IPS-20b (cell line): ENCODE data around the gene GRXCR2.

Source experiments
- H3K27ac ChIP-seq: one replicate; pipeline ENCODE4 v1.5.1; 2013; ENCODE audit warnings: low read length
- H3K27me3 ChIP-seq: 2 replicates; pipeline ENCODE4 v1.6.1; 2013; ENCODE audit warnings: mild to moderate bottlenecking, low read length, inconsistent platforms; ENCODE audit not compliant: insufficient read depth
- H3K36me3 ChIP-seq: 2 replicates; pipeline ENCODE4 v1.6.1; 2013; ENCODE audit warnings: low read depth, mild to moderate bottlenecking, inconsistent platforms, low read length, moderate library complexity; ENCODE audit not compliant: insufficient read depth
- H3K4me1 ChIP-seq: 2 replicates; pipeline ENCODE4 v1.6.1; 2013; ENCODE audit warnings: mild to moderate bottlenecking, control low read depth, inconsistent platforms, low read length, moderate library complexity; ENCODE audit not compliant: insufficient read depth
- H3K4me3 ChIP-seq: 2 replicates; pipeline ENCODE4 v1.5.1; 2013; ENCODE audit warnings: mild to moderate bottlenecking, low read length, inconsistent platforms
- H3K9ac ChIP-seq: 2 replicates; pipeline ENCODE4 v1.6.1; 2013; ENCODE audit warnings: low read depth, mild to moderate bottlenecking, inconsistent platforms, low read length, moderate library complexity
- H3K9me3 ChIP-seq: 2 replicates; pipeline ENCODE4 v1.6.1; 2013; ENCODE audit warnings: mild to moderate bottlenecking, low read depth, low read length, inconsistent platforms; ENCODE audit not compliant: insufficient read depth

GRXCR2 gene, protein sequence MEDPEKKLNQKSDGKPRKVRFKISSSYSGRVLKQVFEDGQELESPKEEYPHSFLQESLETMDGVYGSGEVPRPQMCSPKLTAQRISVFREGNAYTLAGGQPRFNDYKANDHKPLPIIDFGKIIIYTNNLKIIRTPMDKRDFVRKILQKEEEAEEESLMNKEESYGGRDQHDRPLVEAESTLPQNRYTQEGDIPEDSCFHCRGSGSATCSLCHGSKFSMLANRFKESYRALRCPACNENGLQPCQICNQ

DNA sequence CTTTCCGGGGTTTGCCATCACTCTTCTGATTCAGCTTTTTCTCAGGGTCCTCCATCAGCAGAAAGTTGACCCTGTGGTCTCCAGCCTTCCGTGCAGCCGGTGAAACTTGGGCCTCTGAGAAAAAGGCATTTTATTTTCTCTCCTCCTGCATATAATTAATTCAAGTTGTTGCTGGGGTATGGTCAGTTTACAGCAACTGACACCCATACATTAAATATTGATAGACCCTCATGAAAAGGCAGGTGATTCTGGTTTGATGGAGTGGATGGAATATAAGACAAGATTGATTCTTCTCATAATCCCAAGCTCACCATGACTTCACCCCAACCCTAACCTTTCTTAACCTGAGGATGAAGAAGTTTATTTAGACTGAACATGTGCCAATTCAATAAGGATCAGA, at the start of gene GRXCR2:
TSS of gene GRXCR2 (minus strand) at position 101 of the 400 bp plus-strand sequence. CDS start at position 55, 46 bp downstream.
- no peak within 1 kb of the TSS for H3K4me3 ChIP-seq
- no peaks in the 10 kb centered on the region for H3K27me3 ChIP-seq
- H3K36me3 ChIP-seq: no peaks in the 10 kb centered on the region
- H3K27ac ChIP-seq: no peak within 1 kb of the TSS
- H3K4me1 ChIP-seq: no peaks in the 10 kb centered on the region
- no peak within 1 kb of the TSS for H3K9ac ChIP-seq
- H3K9me3 ChIP-seq: no peaks in the 10 kb centered on the region

DNA sequence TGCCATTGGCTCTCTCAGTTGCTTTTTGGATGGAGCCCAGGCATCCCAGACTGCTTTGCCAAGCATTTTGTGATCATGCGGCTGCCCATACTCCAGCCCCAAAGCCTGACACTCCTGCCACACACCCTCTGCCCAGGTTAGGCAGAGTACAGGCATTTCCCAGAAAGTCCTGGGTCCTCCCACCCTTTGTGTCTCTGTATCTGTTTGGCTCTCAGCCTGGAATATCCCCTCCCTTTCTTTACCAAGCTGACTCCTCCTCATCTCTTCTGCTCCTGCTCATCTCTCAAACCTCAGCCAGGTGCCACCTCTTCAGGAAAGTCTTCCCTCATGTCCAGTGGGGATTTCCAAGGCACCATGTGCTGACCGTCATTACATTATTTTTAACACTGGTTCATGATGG, 49.2 kb upstream of the GRXCR2 start:
- H3K36me3 ChIP-seq: no peaks in the 10 kb centered on the region
- H3K27ac ChIP-seq: no peak overlapping the region
- no peak overlapping the region for H3K9ac ChIP-seq
- no peaks in the 10 kb centered on the region for H3K9me3 ChIP-seq
- H3K4me3 ChIP-seq: no peak overlapping the region
- no peaks in the 10 kb centered on the region for H3K27me3 ChIP-seq
- H3K4me1 ChIP-seq: peaks cover 14% of the 10 kb centered on the region; the same call in 1 of the 2 replicates

DNA sequence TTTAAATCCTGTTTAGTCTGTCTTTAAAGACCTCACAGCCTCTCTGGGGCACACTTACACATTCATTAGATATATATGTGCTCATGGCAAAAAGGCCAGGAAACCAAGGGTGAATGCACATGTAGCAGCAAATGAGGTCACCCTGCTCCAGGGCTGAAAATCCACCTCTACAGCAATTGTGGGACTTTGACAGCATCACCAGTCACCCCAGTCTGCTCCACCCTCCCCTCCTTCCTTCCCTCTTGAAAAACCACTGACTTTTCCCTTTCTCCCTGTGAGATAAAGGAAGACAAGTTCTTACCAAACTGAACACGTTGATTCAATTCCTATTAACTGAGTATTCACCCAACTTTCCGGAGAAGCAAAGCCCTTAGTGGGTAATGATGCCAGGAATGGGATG, 48.4 kb upstream of the GRXCR2 start:
- Histone ChIP-seq H3K4me3 (no peak overlapping the region), H3K9ac (no peak overlapping the region), H3K27ac (no peak overlapping the region), H3K36me3 (no peaks in the 10 kb centered on the region), H3K9me3 (no peaks in the 10 kb centered on the region), H3K4me1 (peaks cover 14% of the 10 kb centered on the region; the same call in 1 of the 2 replicates), H3K27me3 (no peaks in the 10 kb centered on the region)

DNA sequence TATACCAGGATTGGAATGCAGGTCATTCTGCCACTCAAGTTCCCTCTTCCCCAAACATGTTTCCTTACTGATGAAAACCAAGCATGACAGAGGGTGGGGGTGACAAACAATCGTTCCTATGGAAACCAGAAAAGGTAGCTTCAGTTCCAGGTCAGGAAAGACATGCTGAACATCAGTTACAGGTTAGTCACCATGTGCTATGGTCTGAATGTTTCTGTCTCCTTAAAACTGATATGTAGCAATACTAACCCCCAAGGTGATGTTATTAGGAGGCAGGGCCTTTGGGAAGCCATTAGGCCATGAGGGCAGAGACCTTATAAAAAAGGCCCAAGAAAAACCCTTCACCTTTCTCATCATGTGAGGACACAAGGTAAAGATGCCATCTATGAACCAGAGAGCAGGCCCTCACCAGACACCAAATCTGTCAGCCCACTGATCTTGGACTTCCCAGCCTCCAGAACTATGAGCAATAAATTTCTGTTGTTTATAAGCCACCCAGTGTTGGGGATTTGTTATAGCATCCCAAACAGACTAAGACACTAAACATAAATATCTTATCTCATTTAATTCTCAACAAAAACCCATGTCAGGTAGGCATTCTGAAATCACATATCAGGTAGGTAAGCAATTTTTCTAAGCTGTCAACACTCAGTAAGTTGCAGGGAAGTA, 47.9 kb upstream of the GRXCR2 start:
- H3K4me3 ChIP-seq: no peak overlapping the region
- peaks cover 14% of the 10 kb centered on the region; the same call in 1 of the 2 replicates for H3K4me1 ChIP-seq
- no peaks in the 10 kb centered on the region for H3K27me3 ChIP-seq
- no peak overlapping the region for H3K27ac ChIP-seq
- H3K9ac ChIP-seq: no peak overlapping the region
- H3K36me3 ChIP-seq: no peaks in the 10 kb centered on the region
- H3K9me3 ChIP-seq: no peaks in the 10 kb centered on the region

DNA sequence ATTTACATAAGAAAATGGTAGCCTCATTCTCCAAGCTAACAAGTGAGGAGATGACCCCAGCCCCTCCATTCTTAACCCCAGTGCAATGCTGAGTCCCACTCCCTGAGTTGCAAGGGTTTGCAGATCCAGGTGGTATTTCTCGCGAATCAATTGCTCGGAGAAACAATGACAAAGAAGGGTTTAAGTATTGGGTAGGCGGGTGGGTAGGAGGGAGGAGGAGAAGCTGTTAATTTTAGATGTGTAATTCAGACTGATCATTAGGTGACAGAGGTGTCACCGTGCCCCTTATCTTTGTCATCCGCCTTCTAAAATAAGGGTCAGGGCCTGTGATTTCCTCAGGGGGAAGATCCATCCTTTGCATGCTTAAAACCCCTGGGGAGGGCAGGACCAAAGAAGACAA, 46.6 kb upstream of the GRXCR2 start:
- Histone ChIP-seq H3K4me1 (peaks cover 5% of the 10 kb centered on the region; the same call in 1 of the 2 replicates), H3K36me3 (no peaks in the 10 kb centered on the region), H3K9ac (no peak overlapping the region), H3K27me3 (no peaks in the 10 kb centered on the region), H3K27ac (no peak overlapping the region), H3K4me3 (no peak overlapping the region), H3K9me3 (no peaks in the 10 kb centered on the region)

DNA sequence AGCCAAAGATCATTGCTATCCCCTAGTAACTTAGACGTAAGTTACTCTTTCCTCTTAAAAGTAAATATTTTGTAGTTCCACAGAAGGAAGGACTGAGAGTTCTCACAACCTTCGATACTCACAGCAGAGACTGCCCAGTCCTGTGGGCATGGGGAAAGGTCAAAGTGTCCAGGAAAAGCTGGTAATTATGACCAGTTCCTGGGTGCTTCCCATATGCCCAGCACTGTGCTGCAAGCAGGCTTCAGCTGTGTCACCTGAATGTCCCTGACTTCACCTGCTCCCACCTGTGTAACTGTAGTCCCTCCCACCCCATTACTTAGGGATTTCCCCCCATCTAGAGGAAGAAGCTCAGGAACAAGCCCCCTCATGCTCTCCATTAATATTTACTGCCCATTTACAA, 45.6 kb upstream of the GRXCR2 start:
- Histone ChIP-seq H3K27ac (no peak overlapping the region), H3K36me3 (no peaks in the 10 kb centered on the region), H3K27me3 (no peaks in the 10 kb centered on the region), H3K9me3 (no peaks in the 10 kb centered on the region), H3K4me1 (peaks cover 5% of the 10 kb centered on the region; the same call in 1 of the 2 replicates), H3K4me3 (no peak overlapping the region), H3K9ac (no peak overlapping the region)

DNA sequence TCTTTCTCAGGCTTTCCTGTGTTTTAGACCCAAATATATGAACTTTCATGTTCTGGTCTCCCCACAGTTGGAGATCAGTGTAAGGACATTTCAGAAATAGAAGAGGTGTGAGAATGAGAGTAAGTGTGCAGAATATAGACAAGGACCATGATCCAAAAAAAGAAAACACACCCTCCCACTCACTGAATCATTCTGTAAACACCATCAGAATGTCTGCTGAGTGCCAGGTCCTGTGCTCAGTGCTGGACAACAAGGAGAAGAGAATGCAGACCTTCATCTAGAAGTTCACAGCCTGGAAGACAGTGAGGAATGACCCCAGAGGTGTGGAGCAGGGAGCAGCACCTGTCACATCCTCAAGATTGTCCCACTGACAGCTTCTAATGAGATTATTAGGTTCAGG, 44.5 kb upstream of the GRXCR2 start:
- Histone ChIP-seq H3K4me1 (peaks cover 5% of the 10 kb centered on the region; the same call in 1 of the 2 replicates), H3K9me3 (no peaks in the 10 kb centered on the region), H3K27ac (no peak overlapping the region), H3K9ac (no peak overlapping the region), H3K27me3 (no peaks in the 10 kb centered on the region), H3K4me3 (no peak overlapping the region), H3K36me3 (no peaks in the 10 kb centered on the region)

DNA sequence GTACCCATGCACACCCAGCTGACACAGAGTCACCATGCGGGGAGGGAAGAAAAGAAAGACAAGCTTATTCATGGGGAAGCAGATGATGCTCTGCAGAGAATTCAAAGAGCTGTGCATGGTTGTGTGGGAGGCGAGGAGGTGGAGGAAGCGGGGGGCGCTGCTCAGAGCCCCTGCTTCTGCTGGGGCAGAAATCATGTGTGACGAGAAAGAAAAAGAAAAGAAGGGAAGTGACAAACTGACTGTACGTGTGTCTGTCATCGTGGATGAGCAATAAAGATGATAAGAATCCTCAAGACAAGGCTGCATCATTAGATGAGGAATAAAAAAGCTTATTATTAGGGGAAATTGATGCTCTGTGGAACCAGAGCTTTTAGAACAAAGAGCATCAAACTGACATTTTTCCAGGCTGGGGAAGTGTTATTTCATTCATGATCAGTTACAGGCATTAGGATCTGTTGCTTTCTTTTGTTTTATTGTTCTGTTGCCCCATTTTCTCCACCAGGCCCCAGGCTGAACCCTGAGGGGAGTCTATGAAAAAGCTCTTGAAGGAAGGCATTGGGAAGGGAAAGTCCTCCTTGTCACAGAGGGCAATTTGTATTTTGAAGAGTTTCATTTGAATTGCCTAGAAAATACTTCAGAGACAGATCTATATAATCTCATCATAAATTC, 43.3 kb upstream of the GRXCR2 start:
- no peak overlapping the region for H3K4me3 ChIP-seq
- no peak overlapping the region for H3K9ac ChIP-seq
- H3K36me3 ChIP-seq: no peaks in the 10 kb centered on the region
- H3K9me3 ChIP-seq: no peaks in the 10 kb centered on the region
- no peak overlapping the region for H3K27ac ChIP-seq
- peaks cover 5% of the 10 kb centered on the region; the same call in 1 of the 2 replicates for H3K4me1 ChIP-seq
- no peaks in the 10 kb centered on the region for H3K27me3 ChIP-seq

DNA sequence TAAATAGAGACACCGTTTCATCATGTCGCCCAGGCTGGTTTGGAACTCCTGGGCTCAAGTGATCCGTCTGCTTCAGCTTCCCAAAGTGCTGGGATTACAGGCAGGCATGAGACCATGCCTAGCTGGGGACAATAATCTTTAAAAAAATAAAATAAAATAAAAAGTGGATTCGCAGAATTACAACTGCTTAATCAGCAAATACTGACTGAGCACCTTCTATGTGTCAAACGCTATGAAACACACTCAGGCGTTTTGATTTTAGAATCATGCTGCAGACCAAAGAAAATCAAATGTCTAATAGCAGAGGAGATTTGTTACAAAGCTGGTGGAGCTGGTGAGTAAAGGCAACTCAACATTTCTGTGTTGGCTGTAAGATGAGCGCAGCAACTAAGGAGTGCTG, 40.9 kb upstream of the GRXCR2 start:
- Histone ChIP-seq H3K4me1 (peaks cover under 1% of the 10 kb centered on the region; the same call in 1 of the 2 replicates), H3K36me3 (no peaks in the 10 kb centered on the region), H3K9ac (no peak overlapping the region), H3K27me3 (no peaks in the 10 kb centered on the region), H3K9me3 (no peaks in the 10 kb centered on the region), H3K4me3 (no peak overlapping the region), H3K27ac (no peak overlapping the region)

DNA sequence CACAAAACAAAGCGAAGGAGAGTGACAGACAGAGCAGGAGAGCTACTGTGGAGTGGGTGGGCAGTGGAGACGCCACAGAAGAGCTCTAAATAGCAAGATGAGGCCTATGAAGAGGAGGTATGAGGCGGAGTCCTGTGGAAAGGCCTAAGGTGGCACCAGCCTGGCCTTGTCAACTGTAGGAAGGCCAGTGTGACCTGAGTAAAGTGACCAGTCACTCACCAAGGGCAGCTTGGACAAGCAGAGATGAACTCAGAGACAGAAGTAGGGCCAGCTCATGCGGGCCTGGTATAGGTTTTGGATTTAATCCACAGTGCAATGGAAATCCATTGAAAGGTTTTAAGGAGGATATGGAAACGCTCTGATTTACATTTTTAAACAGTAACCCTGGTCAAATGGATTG, 39.8 kb upstream of the GRXCR2 start:
- no peaks in the 10 kb centered on the region for H3K36me3 ChIP-seq
- H3K4me3 ChIP-seq: no peak overlapping the region
- no peak overlapping the region for H3K9ac ChIP-seq
- no peak overlapping the region for H3K27ac ChIP-seq
- H3K27me3 ChIP-seq: no peaks in the 10 kb centered on the region
- H3K4me1 ChIP-seq: peaks cover 5% of the 10 kb centered on the region; the same call in 1 of the 2 replicates
- H3K9me3 ChIP-seq: no peaks in the 10 kb centered on the region

DNA sequence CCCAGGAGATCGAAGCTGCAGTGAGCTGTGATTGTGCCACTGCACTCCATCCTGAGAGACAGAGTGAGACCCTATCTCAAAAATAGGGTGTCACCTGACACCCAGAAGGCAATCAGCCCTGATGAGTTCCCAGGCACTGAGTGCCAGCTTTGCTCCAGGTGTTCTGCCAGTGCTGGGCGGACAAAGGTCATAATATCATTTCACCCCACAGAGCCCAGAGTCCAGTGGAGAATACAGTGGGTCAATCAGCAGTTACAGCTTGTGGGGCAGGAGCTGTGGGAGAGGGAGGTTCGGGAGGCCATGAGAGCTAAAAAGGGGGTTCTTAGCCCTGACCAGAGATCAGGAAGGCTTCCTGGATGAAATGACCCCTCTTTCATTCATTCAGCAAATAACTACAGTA, 39.2 kb upstream of the GRXCR2 start:
- H3K9me3 ChIP-seq: no peaks in the 10 kb centered on the region

More for the DNA sequence above, 39.2 kb upstream of the GRXCR2 start:
- Histone ChIP-seq H3K9ac (no peak overlapping the region), H3K27me3 (no peaks in the 10 kb centered on the region), H3K4me3 (no peak overlapping the region), H3K4me1 (peaks cover 5% of the 10 kb centered on the region; the same call in 1 of the 2 replicates), H3K36me3 (no peaks in the 10 kb centered on the region), H3K27ac (no peak overlapping the region)
